Dedifferentiated amniotic fluid mesenchymal stem cell (primary cell): ENCODE results near the gene HSPE1.
"Not testable (repeated sequence)": the region's sequence is repeated elsewhere in the genome, so short reads cannot be mapped to it uniquely, and the experiment has no call there.

Experiments
- DNase-seq: peaks from one replicate; pipeline ENCODE4 v3.0.0-alpha.2; 2016; ENCODE audit errors: extremely low spot score

The HSPE1 gene

GRCh38 chr2:197499594-197500502 is at the start of gene HSPE1, which contains the start of gene HSPD1:
Gene HSPE1 (plus strand): TSS chr2:197500379. CDS start chr2:197500437, 58 bp downstream.
Gene HSPD1 (minus strand): TSS chr2:197499840. CDS start chr2:197498848, 992 bp downstream.
- DNase-seq: peak; percentile 99

- DNase-seq: no peak
Measured at GRCh38 chr2:197450465-197450864, 49.7 kb upstream of the HSPE1 start.

DNA sequence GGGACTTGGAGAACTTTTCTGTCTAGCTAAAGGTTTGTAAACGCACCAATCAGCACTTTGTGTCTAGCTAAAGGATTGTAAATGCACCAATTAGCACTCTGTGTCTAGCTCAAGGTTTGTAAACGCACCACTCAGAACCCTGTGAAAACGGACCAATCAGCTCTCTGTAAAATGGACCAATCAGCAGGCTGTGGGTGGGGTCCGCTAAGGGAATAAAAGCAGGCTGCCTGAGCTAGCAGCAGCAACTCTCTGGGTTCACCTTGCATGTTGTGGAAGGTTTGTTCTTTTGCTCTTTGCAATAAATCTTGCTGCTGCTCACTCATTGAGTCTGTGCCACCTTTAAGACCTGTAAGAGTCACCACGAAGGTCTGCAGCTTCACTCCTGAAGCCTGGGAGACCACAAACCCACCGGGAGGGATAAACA is 49.2 kb upstream of the HSPE1 start:
- not testable (repeated sequence) for DNase-seq

- no peak for DNase-seq
Measured at GRCh38 chr2:197452754-197453122, 47.4 kb upstream of the HSPE1 start.

DNA sequence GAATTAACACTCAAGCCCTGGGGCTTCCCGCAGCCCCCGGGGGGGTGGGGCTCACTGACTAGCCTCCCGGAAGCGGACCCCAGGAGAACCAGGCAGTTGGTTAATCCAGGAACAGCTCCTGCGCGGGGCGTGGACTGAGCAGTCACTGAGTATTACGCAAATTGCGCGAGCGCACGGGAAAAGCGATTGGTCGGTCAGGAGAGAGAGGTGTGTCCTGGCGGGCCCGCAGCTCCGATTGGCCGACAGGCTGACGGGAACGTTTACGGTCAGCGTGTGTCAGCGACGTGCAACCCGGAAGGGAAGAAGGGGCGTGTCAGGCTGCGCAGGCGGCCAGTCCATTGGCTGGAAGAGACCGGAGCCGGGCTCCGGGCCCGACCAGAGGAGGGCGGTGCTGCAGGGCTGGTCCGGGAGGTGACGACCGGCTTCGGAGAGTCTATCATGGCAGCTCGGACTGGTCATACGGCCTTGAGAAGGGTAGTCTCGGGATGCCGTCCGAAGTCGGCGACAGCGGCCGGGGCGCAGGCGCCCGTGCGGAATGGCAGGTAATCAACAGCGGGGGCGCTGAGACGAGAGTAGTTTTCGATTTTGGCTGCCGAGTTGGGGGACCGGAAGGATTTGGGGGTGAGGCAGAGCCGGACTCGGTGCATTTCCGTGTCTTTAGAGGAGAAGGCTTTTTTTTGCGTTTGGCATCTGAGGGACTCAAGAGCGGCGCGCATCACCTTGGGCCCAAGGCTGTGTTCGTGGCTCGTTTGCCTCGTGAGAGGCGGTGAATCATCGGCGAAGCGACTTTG is 46.9 kb upstream of the HSPE1 start, which contains the start of gene COQ10B:
TSS of gene COQ10B (plus strand) at position 430 of the 791 bp plus-strand sequence. CDS start at position 439, 9 bp downstream.
- peak; percentile 100 for DNase-seq

DNA sequence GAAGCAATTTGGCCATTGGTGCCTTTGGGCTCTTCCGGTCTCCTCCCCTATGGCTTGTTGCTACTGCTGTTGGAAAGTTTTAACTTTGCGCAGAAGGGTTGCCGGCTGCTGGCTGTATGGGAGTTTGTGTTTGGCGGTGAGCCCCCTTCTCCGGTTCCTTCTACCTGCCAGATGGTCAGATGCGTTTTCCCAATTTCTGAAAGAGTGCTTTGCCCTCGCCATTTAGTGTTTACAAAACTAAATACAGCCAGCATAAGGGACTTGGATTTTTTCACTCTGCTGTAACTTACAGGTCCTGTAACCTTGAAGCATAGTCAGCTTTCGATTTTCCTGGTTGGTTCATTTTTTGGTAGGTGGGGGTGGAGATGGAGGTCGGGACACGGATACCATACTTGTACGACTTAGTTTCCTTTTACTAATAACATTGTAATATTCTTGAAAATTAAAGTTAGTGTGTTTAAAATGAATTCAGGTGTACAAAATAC is 46.2 kb upstream of the HSPE1 start:
- DNase-seq: peak; percentile 27

GRCh38 chr2:197454923-197455322 is 45.3 kb upstream of the HSPE1 start:
- DNase-seq: no peak

- DNase-seq: no peak
Measured at GRCh38 chr2:197455428-197455827, 44.8 kb upstream of the HSPE1 start.

GRCh38 chr2:197460649-197461048 is 39.5 kb upstream of the HSPE1 start:
- DNase-seq: no peak

- no peak for DNase-seq
Measured at GRCh38 chr2:197461057-197461456, 39.1 kb upstream of the HSPE1 start.

DNA sequence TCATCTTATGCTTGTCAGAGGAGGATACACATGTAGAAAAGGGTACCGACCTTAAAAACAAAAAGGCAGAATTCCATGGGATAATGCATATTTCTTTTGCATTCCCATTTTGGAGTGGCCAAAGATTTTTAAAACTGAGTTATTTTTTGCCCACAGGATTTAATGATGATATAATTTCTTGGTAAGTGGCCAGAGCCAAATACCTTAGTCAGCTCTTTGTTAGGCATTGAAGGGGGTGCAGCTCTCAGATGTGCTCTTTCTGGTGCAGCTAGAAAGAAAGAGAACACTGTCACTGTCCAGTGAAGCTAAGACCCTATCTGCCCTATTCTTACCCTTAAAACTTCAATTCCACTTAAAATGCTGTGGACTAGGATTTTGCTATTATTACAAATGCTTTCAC is 36.0 kb upstream of the HSPE1 start:
- no peak for DNase-seq

DNA sequence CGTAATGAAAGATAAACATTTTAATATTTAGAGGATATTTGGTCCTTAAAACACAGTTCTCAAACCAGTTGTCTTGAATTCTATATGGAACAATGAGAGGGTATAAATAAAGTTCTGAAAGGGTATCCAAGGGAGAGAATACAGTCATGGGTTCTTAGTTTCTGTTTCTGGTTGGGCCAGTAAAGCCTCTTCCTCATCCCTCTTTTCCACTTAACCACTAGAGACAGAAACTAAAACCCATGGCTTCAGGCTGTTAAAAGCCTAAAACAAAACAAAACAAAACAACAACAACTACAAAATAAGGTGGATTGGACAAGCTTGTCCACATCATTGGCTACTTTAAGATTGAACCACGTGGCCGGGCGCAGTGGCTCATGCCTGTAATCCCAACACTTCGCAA is 28.0 kb upstream of the HSPE1 start:
- no peak for DNase-seq

DNA sequence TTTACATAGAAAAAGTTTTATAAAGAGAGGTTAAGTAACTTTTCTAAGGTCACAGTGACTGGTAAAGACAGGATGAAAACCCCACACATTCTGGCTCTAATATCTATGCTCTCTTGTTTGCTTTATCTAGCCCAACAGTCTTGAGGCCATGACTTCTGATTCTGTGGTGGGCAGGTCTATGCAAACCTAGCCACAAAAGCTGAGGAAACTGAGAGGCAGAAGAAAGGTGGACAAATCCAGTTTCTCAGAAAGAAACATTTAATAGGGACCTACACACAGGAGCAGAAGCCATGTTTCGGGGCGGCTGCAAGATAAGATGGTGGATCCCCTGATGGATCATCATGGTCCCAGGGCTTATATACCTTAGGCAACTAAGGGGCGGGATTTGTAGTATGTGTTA is 22.4 kb upstream of the HSPE1 start:
- no peak for DNase-seq

GRCh38 chr2:197480165-197481036 is 19.8 kb upstream of the HSPE1 start:
- no peak for DNase-seq

DNA sequence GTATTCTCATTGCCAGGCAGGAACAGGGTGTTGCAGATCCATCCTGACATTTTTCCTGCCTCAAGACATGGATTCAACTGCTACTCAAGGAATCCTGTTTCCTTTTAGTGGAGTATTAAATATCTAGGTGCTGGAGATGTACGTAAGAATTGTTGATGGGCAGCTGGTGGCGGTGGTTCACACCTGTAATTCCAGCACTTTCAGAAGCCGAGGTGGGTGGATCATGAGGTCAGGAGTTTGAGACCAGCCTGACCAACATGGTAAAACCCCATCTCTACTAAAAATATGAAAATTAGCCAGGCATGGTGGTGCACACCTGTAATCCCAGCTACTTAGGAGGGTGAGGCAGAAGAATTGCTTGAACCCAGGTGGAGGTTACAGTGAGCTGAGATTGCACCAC is 15.9 kb upstream of the HSPE1 start:
- DNase-seq: not testable (repeated sequence)

GRCh38 chr2:197486175-197486574 is 14.0 kb upstream of the HSPE1 start:
- DNase-seq: no peak

GRCh38 chr2:197487385-197487784 is 12.8 kb upstream of the HSPE1 start:
- no peak for DNase-seq

DNA sequence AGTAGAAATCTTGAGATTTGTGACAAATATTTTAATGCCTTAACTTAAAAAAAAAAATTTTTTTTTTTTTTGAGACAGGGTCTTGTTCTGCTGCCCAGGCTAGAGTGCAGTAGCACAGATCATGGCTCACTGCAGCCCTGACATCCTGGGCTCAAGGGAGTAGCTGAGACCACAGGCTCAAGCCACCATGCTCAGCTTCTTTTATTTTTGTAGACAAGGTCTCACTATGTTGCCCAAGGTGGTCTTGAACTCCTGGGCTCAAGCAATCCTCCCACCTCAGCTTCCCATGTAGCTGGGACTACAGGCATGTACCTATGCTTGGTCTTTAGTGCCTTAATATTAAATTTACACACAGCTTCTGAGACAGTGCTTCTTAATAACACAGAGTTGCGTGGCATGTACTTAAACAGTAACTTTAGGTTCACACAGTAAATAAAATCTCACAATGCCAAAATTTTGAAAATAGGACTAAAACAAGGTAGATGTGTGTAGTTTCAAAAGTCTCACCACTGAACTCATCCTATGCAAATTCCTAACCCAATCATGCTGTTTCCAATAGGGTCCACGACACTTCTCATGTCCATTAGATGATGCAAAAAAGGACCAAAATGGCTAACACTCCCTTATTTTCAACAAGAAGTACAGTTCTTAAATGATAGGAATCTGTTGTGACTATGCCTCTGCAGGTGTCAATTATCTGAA is 4.6 kb upstream of the HSPE1 start:
- DNase-seq: no peak

DNA sequence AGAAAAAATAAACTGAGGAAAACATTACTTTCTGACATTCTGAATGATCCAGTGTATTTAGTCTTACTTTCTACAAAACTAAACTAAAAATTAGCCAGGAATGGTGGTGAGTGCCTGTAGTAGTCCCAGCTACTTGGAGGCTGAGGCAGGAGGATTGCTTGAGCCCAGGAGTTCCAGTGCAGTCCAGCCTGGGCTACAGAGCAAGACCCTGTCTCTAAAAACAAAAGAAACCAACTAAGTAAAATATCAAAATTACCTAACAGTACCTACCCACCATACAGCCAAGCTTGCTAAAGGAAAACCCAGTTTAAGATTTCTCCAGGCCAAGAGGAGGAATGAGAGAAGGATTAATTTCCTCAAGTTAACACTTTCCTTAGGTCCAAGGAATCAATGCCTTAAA is 3.5 kb upstream of the HSPE1 start:
- no peak for DNase-seq

DNA sequence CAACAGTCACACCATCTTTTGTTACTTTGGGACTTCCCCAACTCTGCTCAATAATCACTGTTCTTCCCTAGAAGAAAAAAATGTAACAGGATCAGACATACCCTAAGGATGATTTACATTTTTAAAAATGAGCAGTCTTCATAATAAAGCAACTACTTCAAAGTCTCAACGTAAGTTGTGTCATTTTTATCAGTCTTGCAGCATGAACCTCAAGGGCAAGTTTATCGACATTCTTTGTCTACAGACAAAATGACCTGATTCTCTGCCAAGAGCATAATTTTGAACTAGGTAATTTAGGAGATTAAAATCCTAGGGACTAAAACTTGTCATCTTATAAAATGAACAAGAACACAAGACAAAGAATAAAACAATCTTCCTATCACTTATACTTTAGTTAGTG is 2.9 kb upstream of the HSPE1 start:
- no peak for DNase-seq
